NCI-H2081 (cell line): ENCODE results near the gene ANKUB1.
A peak's percentile ranks its signal among the peaks of the same experiment; 100 is the strongest.

ENCODE experiments used
- DNase-seq, 2 experiments: peaks; one replicate each; lab custom pipeline; 2025; lab: John Stamatoyannopoulos, UW

Gene ANKUB1

GRCh38 chr3:149763565-149764195 is 28.7 kb downstream of the ANKUB1 start:
- no peak for DNase-seq

- no peak for DNase-seq
Measured at GRCh38 chr3:149753717-149754116, 38.6 kb downstream of the ANKUB1 start.

GRCh38 chr3:149752788-149753136 is 39.6 kb downstream of the ANKUB1 start:
- no peak for DNase-seq

GRCh38 chr3:149752051-149752787 is 40.1 kb downstream of the ANKUB1 start, which contains the start of gene COMMD2:
COMMD2 (minus strand) TSS chr3:149752489; CDS start chr3:149752444, 45 bp downstream.
- peak; percentile 94 to 97 for DNase-seq

GRCh38 chr3:149751551-149751950 is 40.8 kb downstream of the ANKUB1 start:
- no peak for DNase-seq

- DNase-seq: no peak
Measured at GRCh38 chr3:149744606-149745005, 47.7 kb downstream of the ANKUB1 start.

GRCh38 chr3:149744151-149744550 is 48.2 kb downstream of the ANKUB1 start:
- no peak for DNase-seq

GRCh38 chr3:149739396-149739795 is 53.0 kb downstream of the ANKUB1 start:
- DNase-seq: no peak

- no peak for DNase-seq
Measured at GRCh38 chr3:149738876-149739275, 53.5 kb downstream of the ANKUB1 start.

GRCh38 chr3:149736953-149737205 is 55.5 kb downstream of the ANKUB1 start:
- no peak for DNase-seq

GRCh38 chr3:149736175-149736952 is 56.0 kb downstream of the ANKUB1 start:
- DNase-seq: no peak

- DNase-seq: no peak
Measured at GRCh38 chr3:149732234-149732633, 60.1 kb downstream of the ANKUB1 start.

- DNase-seq: no peak
Measured at GRCh38 chr3:149727656-149728055, 64.7 kb downstream of the ANKUB1 start.

GRCh38 chr3:149726716-149727407 is 65.5 kb downstream of the ANKUB1 start:
- no peak for DNase-seq

GRCh38 chr3:149723781-149724180 is 68.6 kb downstream of the ANKUB1 start:
- no peak for DNase-seq

GRCh38 chr3:149720918-149721317 is 71.4 kb downstream of the ANKUB1 start:
- DNase-seq: no peak

GRCh38 chr3:149717391-149718056 is 74.8 kb downstream of the ANKUB1 start:
- DNase-seq: peak; percentile 58 to 70

GRCh38 chr3:149716984-149717383 is 75.4 kb downstream of the ANKUB1 start:
- DNase-seq: no peak

- no peak for DNase-seq
Measured at GRCh38 chr3:149715247-149715646, 77.1 kb downstream of the ANKUB1 start.

- DNase-seq: no peak
Measured at GRCh38 chr3:149713730-149714654, 78.4 kb downstream of the ANKUB1 start.
